G401 (cell line): ENCODE measurements around the gene ADAMTS17. TPM values are rescaled to one million over a fixed set of nuclear protein-coding genes. Genes with fewer than 3 reads are reported as not detected.

Source experiments
- DNase-seq: peaks from one replicate; pipeline ENCODE4 v3.0.0-alpha.2; 2015; ENCODE audit warnings: low spot score
- in situ Hi-C: cut with HindIII; loops from 2 replicates; pipeline ENCODE4 v1.10.0; 2016; ENCODE audit warnings: low sequenced_read_pairs, mixed read lengths
- total RNA-seq: library from RNA; depleted of rRNA; stranded (reverse); fragments of >200 nt; shearing (Covaris generic); gene quantifications from 2 replicates; pipeline ENCODE4 v1.2.3, GENCODE V29; 2014

The ADAMTS17 gene
- total RNA-seq, 1 experiment from 2014 or later = 1.3 TPM

- no peak for DNase-seq
- in situ Hi-C loops = no loop called here
Observed at GRCh38 chr15:100111125-100112060, 230.4 kb downstream of the ADAMTS17 start.

GRCh38 chr15:100109486-100110035 lies 232.2 kb downstream of the ADAMTS17 start:
- in situ Hi-C loops = no loop called here
- DNase-seq = no peak

- in situ Hi-C loops = no loop called here
- DNase-seq = no peak
Observed at GRCh38 chr15:100108846-100109245, 232.9 kb downstream of the ADAMTS17 start.

- in situ Hi-C loops = no loop called here
- DNase-seq = no peak
Observed at GRCh38 chr15:100108346-100108745, 233.4 kb downstream of the ADAMTS17 start.

DNA sequence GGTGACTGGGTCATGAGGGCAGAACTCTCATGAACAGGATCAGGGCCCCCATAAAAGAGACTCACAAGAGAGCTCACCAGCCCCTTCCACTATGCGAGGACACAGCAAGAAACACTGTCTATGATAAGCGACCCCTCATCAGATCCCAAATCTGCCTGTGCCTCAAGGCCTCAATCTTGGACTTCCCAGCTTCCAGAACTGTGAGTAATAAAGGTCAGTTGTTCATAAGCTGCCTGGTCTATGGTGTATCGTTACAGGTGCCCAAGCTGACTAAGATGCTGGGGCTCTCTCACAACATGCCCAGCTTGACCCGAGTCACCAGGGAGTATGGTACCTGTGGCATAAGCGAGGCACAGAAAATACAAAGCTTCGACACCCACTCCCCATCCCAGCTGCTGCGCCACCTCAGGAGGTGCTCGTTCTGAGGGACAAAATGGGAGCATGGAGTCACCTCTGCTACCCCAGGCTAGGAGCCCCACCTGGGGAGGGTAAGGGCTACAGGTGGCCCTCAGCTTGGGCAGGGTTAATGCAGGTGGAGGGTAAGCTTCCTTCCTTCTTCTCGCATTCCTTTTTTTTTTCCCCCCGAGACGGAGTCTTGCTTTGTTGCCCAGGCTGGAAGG lies 234.1 kb downstream of the ADAMTS17 start:
- in situ Hi-C loops = no loop called here

DNA sequence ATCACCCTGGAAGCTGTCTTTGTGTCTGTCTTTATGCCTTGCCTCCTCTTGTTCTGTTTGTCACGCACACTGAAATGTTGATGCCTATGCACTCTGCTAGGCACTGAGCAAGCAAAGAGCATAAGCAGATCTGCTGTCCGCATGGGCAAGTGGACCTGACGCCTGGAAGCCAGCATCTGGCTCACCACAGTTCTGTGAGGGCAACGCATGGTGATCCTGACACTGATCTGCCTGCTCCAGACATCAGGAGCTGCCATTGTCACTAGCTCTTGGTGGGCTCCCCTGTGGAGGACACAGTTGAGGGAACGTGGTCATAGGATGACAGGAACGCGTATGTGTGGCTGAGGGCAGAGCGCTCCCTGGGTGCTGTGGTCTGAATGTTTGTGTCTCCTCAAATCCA lies 234.6 kb downstream of the ADAMTS17 start:
- DNase-seq = no peak
- in situ Hi-C loops = no loop called here

More for the DNA sequence above, 234.1 kb downstream of the ADAMTS17 start:
- DNase-seq = no peak

- no peak for DNase-seq
- in situ Hi-C loops = no loop called here
Observed at GRCh38 chr15:100106732-100107131, 235.0 kb downstream of the ADAMTS17 start.

- DNase-seq = no peak
- in situ Hi-C loops = no loop called here
Observed at GRCh38 chr15:100105101-100105500, 236.7 kb downstream of the ADAMTS17 start.

- DNase-seq = no peak
- in situ Hi-C loops = no loop called here
Observed at GRCh38 chr15:100104245-100104644, 237.5 kb downstream of the ADAMTS17 start.

DNA sequence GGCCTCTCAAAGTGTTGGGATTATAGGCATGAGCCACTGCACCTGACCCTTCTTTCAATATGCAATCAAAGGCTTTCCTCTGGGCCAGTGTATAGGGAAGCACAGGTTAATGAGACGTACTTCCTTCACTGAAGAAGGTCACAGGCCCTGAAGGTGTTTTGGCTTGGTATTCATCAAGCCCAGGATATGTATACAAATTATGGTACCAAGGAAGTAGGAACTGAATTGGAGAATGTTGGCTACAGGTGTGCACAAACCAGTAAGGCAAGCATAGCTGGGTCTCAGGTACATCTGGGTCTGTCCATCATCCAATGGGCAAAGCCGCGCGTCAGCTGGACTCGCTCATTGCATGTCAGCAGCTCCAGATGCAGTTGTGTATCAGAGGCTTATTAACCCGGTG lies 237.9 kb downstream of the ADAMTS17 start:
- DNase-seq = no peak
- in situ Hi-C loops = no loop called here

DNA sequence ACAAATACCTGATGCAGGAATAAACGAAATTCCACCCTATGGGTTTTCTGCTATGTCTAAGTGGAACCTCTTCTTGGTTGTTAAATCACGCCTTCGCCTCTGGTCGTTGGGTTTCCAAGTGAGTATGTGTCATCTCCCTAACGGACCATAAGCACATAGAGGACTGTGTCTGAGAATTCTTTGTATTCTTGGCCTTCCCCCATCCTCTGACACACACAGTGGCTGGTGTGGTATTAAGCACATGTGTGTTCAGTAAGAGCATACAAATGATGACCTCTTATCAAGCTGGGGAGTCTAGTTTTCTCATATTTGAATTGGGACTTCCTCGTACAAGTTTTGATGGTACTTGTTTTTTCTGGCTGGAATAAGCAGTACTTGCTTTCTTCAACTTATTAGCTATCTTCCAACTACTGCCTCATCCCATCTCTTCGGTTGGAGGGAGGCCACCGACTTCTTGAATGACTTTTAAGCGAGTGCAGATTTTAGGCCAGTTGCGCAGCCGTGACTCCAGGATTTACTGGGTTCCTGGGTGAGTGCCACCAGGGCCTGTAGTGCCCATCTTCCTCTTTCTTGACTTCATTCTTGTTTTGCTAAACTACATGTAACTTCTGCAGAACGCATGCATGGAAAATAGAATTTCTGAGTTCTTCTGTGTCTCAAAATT lies 240.2 kb downstream of the ADAMTS17 start:
- in situ Hi-C loops = no loop called here

GRCh38 chr15:100100926-100101325 lies 240.8 kb downstream of the ADAMTS17 start:
- DNase-seq = no peak
- in situ Hi-C loops = no loop called here

More for the DNA sequence above, 240.2 kb downstream of the ADAMTS17 start:
- no peak for DNase-seq

GRCh38 chr15:100099976-100100375 lies 241.8 kb downstream of the ADAMTS17 start:
- in situ Hi-C loops = no loop called here
- DNase-seq = no peak

DNA sequence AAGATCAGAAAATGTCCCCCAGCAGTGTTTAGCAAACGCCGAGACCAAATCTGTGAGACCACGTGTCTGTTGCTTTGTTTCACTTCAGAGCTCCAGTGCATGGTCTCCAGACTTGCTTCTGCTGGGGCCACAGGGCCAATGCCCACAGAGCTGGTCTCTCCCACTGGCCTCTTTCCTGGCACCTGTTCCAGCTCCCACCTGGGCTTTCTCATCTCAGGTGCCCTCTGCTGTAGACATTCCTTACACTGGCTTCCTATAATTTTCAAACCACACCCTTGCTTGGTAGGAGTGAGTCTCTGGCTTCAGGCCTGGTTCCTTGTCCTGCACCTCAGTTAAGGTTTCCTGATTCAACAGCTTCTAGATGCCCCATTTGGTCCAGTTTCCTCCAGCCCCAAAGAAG lies 243.1 kb downstream of the ADAMTS17 start:
- in situ Hi-C loops = no loop called here
- DNase-seq = no peak

- DNase-seq = no peak
- in situ Hi-C loops = no loop called here
Observed at GRCh38 chr15:100097342-100098127, 244.2 kb downstream of the ADAMTS17 start.

DNA sequence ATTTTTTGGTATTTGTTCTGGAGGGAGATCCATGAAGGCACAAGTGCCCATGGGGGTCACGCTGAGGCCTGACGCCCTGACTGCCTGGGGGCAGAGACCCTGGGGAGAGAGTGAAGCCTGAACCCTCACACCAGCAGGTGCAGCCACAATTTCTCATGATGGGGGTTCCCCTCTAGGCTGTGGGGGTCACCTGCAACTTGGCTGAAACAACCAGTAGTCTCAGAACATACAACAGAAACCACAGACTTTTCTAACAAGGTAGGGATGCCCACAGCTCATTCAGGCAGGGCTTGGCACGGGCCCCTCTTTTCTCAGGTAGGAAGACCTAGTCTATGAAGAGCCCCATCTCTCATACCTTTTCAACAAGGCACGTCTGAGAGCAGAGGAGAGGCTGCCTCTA lies 245.1 kb downstream of the ADAMTS17 start:
- in situ Hi-C loops = no loop called here

GRCh38 chr15:100096248-100096600 lies 245.6 kb downstream of the ADAMTS17 start:
- no peak for DNase-seq
- in situ Hi-C loops = no loop called here

More for the DNA sequence above, 245.1 kb downstream of the ADAMTS17 start:
- no peak for DNase-seq

DNA sequence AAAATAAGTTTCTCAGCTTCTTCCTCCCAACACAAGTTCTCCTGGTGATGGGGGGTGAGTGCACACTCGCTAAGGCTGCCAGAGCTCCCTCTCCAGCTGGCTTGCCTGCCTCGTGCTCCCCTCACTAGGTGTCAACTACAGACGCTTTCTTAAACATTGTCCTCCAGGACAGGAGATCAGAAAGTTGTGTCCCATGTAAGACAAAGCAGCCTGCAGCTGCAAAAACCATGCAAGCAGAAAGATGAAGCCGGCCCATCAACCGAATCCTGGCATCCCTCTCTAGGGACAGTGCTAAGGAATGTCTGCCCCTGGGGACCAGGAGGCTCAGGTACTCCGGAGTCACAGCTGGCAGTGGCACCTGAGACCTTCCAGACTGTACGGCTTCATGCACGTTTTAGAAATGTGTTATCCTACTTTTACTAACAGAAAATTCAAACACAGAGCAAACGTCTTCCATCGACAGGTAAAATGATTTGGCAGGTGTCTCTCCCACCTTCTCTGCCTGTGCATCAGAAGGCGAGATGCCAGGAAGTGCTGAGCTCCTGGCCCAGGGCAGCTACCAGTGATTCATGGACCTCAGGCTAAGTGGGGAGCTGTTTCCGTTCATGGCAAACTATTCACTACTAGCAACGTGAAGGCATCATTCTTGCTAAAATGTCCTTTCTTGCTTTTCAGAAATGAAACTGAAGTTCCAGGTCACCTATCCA lies 246.1 kb downstream of the ADAMTS17 start:
- in situ Hi-C loops = no loop called here
- DNase-seq = no peak
